CD4-positive, alpha-beta T cell treated with Interleukin-2 at 100 ng/mL for 4 hours (primary cell): Measurements from ENCODE around the gene FBH1.
"Not testable (repeated sequence)": the region's sequence is repeated elsewhere in the genome, so short reads cannot be mapped to it uniquely, and the experiment has no call there.

Source experiments
- DNase-seq: peaks from one replicate; pipeline ENCODE4 v3.0.0-alpha.2; 2020; ENCODE audit warnings: low spot score

The FBH1 gene

DNA sequence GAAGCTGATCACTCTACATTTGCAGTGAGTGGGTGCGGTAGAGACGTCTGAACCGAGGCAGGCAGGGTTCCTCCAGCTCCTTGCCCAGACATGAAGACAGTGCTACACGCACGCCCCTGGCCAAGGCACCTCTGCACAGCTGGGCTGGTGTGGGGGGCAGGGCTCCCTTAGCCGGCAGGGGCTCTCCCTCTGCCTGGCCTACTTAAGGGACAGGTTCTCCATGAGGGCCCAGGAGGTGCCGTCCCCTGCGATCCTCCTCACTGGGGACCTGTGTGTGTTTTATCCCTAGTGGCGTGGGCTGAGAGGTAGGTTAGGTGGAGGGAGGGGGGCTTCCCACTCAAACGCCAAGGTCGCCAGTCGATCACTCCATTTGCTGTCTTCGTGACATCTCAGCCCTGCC, 52.0 kb downstream of the FBH1 start:
- DNase-seq, result no peak

- DNase-seq, result no peak
These were observed 52.4 kb downstream of the FBH1 start for GRCh38 chr10:5942474-5942873.

GRCh38 chr10:5943536-5943935, 53.5 kb downstream of the FBH1 start:
- DNase-seq, result no peak

GRCh38 chr10:5944389-5945189, 54.5 kb downstream of the FBH1 start:
- no peak for DNase-seq

DNA sequence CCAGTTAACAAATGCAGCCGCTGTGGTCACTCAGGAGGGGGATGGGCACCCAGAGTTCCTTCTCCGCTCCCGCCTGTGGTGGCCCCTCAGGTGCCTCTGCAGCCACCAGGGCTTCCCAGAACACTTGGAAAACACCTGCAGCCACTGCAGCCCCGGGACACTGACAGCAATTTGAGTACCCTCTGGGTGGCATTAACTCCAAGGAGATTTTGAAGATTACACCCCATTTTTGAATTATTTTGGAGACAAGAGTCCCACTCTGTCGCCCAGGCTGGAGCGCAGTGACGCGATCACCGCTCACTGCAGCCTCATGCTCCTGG, 55.1 kb downstream of the FBH1 start:
- DNase-seq, result no peak

DNA sequence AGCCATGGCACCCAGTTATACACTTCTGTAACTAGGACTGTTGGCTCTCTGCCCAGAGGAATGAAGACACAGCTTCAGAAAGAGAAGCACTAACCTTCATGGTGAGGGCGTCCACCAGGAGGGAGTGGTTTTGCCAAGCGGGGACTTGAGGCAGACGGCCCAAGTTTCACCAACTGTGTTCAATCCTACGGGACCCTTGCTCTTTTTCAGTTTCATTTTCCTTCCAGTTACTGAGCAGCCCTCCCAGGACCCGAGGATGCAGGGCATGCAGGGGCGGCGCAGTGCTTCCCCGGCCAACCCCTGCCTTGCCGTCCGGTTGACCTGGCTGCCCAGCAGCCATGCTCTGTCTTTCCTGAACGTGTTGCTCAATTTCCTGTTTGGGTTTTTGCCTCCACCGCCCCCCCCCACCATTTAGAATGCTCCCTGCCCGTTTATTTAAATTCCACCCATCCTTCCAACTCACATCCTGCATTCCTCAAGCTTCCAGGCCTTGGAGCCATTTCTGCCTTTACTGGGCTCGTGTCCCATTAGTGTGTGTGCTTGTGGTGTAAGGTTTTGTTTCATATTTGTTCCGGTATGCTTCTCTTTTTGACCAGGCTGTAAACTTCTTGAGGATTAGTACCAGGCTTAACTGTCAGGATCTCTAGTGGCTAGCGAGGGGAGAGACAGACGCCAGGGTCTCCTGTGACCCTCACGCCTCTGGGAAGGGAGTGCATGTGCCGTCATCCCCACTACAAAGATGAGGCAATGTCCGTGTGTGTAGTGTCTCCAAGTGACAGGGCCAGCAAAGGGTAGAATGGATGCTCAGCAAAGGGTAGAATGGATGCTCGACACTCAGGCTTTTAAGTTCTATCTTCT, 55.7 kb downstream of the FBH1 start:
- DNase-seq, result no peak

- not testable (repeated sequence) for DNase-seq
These were observed 56.4 kb downstream of the FBH1 start for GRCh38 chr10:5946419-5946775.

DNA sequence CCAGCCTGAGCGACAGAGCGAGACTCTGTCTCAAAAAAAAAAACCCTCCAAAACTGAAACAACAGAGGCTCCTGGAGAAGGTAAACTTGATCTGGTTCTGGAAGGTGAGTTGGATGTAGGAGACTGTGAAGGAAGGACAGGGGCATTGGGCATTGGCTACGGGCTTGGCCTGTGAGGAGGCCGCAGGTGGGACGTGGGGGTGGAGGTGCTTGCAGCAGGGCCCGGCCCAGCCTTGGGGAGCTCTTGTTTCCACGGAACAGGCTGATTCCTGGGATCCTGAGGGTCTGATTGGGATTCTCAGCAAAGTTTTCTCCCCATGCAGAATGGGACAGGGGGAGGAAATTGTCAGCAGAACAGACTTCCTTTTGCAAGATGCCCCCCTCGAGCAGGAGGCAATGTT, 56.7 kb downstream of the FBH1 start:
- no peak for DNase-seq

- no peak for DNase-seq
These were observed 57.6 kb downstream of the FBH1 start for GRCh38 chr10:5947471-5948207.

DNA sequence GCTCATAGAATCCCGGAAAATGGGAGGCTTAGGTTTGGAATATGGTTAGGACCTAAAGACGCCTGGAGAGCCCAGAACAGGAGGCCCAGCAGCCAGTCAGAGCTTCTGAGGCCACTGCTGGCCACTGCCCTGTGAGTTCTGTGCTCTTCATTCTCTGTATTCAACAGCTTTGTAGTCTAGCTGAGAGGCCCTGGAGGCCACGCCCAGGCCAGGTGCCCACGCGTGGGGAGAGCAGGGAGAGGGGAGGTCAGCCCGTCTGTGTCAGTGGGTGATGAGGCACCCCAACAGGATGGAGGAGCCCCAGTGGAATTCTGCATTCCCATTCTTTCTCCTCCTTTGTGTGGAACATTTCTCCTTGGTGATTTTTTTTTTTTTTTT, 58.2 kb downstream of the FBH1 start:
- no peak for DNase-seq

- DNase-seq, result peak; percentile 32
These were observed 59.1 kb downstream of the FBH1 start for GRCh38 chr10:5949009-5949759.

DNA sequence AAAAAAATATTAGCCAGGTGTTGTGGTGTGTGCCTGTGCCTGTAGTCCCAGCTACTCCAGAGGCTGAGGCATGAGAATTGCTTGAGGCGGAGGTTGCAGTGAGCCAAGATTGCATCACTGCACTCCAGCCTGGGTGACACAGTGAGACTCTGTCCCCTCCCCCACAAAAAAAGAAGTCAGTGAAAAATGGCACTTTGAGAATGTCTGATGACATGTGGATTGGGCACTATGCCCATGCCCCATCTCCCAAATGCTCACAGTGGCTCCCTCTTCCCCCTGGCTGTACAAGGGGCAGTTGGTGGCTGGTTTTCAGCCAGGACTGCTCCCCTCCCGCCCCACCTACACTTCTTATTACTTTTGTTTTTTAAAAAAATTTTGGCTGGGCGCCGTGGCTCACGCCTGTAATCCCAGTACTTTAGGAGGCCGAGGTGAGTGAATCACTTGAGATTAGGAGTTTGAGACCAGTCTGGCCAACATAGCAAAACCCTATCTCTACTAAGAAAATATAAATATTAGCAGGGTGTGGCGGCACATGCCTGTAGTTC, 61.2 kb downstream of the FBH1 start:
- DNase-seq, result no peak

- no peak for DNase-seq
These were observed 61.8 kb downstream of the FBH1 start for GRCh38 chr10:5951721-5952407.

GRCh38 chr10:5952731-5953385, 62.8 kb downstream of the FBH1 start:
- DNase-seq, result no peak

GRCh38 chr10:5953676-5954075, 63.6 kb downstream of the FBH1 start:
- no peak for DNase-seq

DNA sequence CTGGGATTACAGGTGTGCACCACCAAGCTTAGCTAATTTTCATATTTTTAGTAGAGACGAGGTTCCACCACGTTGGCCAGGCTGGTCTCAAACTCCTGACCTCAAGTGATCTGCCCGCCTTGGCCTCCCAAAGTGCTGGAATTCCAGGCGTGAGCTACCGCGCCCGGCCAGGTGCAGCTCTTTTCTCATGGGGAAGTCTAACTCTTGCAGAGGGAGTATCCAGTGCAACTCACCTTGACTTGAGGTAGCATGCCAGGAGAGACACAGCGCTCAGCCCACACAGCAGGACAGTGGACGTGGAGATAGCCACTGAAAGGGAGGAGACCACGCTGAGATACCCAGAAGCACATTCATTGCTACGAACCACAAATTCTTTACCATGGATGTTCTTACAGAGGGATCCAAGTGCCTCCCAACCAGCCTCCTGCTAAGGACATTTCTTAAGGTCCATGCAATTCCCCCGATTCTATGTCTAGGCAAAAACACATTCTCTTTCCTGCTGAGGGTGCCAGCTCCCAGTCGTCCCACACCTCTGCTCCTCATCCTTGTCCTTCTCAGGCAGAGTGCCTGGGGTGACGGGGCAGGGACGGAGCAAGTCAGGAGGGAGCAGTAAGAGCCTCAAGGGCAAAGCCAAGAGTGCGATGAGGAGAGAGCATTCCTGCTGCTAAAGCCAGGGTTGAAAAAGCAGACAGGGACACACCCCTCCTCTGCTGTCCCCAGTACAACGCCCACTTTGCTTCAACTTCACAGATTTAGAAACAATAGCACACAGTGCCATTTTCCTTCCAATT, 66.3 kb downstream of the FBH1 start:
- DNase-seq, result no peak

- no peak for DNase-seq
These were observed 68.0 kb downstream of the FBH1 start for GRCh38 chr10:5958077-5958476.

DNA sequence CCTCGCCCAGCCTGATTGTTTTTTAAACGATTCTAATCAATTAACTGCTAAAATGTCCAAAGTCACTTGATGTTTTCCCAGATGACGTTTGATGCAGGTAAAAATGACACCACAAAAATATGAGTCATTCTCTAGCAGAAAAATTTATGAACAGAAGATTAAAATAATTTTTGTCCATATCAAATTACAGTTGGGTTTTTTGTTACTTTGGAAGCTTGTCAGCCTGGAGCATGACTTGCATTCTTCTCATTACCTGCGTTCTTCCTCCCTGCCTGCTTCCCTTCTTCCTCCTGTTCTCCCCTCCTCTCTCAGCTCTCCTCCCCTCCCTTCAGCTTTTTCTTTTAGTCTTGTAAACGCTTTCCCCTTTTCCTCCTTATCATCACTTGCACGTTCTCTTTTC, 68.6 kb downstream of the FBH1 start:
- no peak for DNase-seq

GRCh38 chr10:5959142-5959541, 69.1 kb downstream of the FBH1 start:
- no peak for DNase-seq

DNA sequence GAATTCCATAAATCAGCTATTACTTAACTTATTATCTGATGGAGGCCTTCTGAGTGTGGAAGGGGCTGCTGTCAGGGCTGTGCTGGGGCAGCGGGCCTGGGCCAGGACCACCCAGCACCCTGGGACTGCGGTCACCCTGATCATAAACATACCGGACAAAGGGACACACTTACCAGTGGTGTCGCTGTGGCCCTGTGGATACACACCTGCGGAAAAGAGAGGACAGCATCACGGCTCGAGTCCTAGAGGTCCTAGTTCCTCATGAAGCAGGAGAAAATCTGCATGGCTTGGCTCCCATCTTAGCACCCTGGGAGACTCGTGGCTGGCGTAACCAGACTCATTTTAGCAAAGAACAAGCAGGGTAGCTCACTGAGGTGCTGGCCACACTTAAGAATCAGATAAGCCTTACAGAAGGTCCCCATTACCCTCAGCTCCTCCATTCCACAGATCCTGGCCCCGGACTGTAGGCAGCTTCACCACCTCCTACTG, 69.6 kb downstream of the FBH1 start:
- no peak for DNase-seq
